Lung microvascular endothelial cell (primary cell): ENCODE measurements around the gene GIN1. TPM values are rescaled to one million over a fixed set of nuclear protein-coding genes. Genes with fewer than 3 reads are reported as not detected.

Experiments used
- DNase-seq, 2 donors: peaks; one replicate each; pipeline versions ENCODE4 v3.0.0 to v3.0.0-alpha.2; 2010; ENCODE audit warnings: low read depth in 2 of 2
- total RNA-seq: library from RNA; depleted of rRNA; stranded (reverse); fragments of >200 nt; gene quantifications from 2 replicates; pipeline ENCODE4 v1.2.1, GENCODE V29; 2014

The GIN1 gene
- total RNA-seq, 1 donor from 2014 or later, result 3.0 TPM

DNA sequence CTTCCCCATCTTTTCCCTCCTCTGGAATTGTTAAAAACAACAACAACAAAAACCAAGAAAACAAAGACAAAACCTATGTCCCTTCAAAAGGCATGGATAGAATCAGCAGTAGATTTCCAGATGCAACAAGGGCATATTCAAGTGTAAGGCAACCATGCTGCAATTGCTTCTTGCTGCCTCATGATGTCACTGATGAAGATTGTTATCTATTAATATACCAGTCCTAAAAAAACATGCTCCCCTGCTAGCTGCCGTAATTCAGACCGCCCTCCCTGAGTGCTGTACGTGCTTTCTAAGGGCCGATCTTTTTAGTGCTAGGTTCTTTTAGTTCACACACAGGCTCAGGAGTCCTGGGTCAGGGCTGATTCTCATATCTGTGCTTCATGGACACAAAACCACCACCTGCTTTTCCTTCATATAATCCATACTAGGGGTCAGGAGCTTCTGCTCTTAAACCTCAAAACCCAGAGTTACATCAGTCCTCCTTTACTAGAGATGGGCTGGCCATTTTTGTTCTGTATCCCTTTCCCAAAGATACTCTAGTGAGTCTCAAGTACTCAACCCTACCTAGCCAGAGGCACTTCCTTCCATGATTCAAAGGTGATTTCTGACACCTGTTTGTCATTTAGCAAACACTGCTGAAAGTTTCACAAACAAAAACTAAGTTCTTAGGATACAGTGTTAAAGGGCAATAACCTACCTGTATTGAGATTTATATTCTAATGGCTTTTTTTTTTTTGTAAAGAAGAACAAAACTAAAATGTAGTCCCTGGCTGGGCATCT lies 82.1 kb downstream of the GIN1 start:
- no peak for DNase-seq

DNA sequence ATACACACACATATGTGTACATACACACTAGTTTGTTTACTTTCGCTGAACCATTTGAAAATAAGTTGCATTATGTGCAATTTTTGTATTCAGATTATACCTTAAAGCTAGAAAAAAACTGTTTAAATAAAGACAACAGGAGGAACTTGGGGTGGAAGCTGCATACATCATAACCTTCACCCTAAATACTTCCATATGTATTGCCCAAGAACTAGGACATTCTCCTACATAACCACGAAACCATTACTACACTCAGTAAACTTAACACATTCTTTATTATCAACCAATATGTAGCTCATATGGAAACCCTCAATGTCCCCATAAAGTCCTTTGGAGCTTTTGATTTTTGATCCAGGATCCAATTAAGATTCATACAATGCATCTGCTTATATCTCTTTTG lies 83.3 kb downstream of the GIN1 start:
- DNase-seq, result no peak

Other genes starting within 250 kb of the GIN1 start
- 23.3 and 27.2 TPM in 2 replicates for gene PPIP5K2, start 163 bp upstream of the GIN1 start, total RNA-seq
- 3.7 and 7.1 TPM in 2 replicates for gene MACIR, start 138.6 kb upstream of the GIN1 start, total RNA-seq